Body of pancreas (tissue), 4 donors: Measurements from ENCODE around the gene SKAP2. TPM values are rescaled to one million over a fixed set of nuclear protein-coding genes. Genes with fewer than 3 reads are reported as not detected.

Experiments
- ATAC-seq: fragments of 150-250 bp; one replicate; pipeline ENCODE4 v1.9.1; 2016
- DNase-seq, 4 donors: peaks; one replicate each; pipeline ENCODE4 v3.0.0-alpha.2; 2019
- H3K27ac ChIP-seq, 4 donors: fragments of 200-600 bp; sonication (generic); 1 replicate in 3 of 4; 2 replicates in 1 of 4; pipeline versions ENCODE4 v1.5.1 to v1.6.1; 2016 to 2019; ENCODE audit warnings: mild to moderate bottlenecking in 1 of 4, mixed read lengths in 1 of 4, moderate library complexity in 1 of 4
- H3K27me3 ChIP-seq, 2 donors: fragments of 200-600 bp; sonication (generic); one replicate each; pipeline ENCODE4 v1.6.0; 2016; ENCODE audit warnings: mild to moderate bottlenecking in 1 of 2
- H3K36me3 ChIP-seq, 2 donors: fragments of 200-600 bp; sonication (generic); replicated peaks in 1 of 2; 2 replicates each; pipeline ENCODE4 v1.5.1; 2016; ENCODE audit warnings: low read depth in 2 of 2; ENCODE audit not compliant: insufficient read depth in 1 of 2
- H3K4me1 ChIP-seq: fragments of 200-600 bp; sonication (generic); one replicate; pipeline ENCODE4 v1.6.0; 2016
- H3K4me3 ChIP-seq, 2 donors: fragments of 200-600 bp; sonication (generic); 1 replicate in 1 of 2; 2 replicates in 1 of 2; pipeline ENCODE4 v1.5.1; 2016 to 2019
- H3K9me3 ChIP-seq, 3 donors: fragments of 200-600 bp; sonication (generic); 1 replicate in 2 of 3; 2 replicates in 1 of 3; pipeline ENCODE4 v1.5.1; 2016
- POLR2A ChIP-seq, 3 donors: fragments of 450-650 bp; IDR thresholded peaks; one replicate each; pipeline ENCODE4 v1.6.1; 2016; ENCODE audit warnings: antibody characterized with exemption in 3 of 3, mild to moderate bottlenecking in 2 of 3
- WGBS, 2 donors: methylation state at CpG; one replicate each; pipeline ENCODE4 v1.1.5; 2017; 5-methylcytosine and 5-hydroxymethylcytosine counted together
- intact Hi-C: fragments of 100-400 bp; cut with DNase I; formaldehyde crosslinking; loops from one replicate; pipeline ENCODE4 v1.15.1; 2023
- total RNA-seq, 2 donors: library from RNA; depleted of rRNA; stranded (reverse); fragments of >200 nt; gene quantifications; one replicate each; pipeline ENCODE4 v1.1.0, GENCODE V29; 2016
- TF ChIP-seq, protein P1 (sequence below), 7 experiments: fragments of 450-650 bp in 4 of 7; fragments of 200-600 bp in 3 of 7; sonication (generic) in 3 of 7; IDR thresholded peaks; one replicate each; pipeline ENCODE4 v1.5.1; 2016 to 2019; ENCODE audit warnings: antibody characterized with exemption in 7 of 7

The SKAP2 gene, protein sequence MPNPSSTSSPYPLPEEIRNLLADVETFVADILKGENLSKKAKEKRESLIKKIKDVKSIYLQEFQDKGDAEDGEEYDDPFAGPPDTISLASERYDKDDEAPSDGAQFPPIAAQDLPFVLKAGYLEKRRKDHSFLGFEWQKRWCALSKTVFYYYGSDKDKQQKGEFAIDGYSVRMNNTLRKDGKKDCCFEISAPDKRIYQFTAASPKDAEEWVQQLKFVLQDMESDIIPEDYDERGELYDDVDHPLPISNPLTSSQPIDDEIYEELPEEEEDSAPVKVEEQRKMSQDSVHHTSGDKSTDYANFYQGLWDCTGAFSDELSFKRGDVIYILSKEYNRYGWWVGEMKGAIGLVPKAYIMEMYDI
- total RNA-seq, result 10 to 100 TPM in 1 of 2 donors, 1 to 10 TPM in 1; 8.6 to 12.7 TPM

DNA sequence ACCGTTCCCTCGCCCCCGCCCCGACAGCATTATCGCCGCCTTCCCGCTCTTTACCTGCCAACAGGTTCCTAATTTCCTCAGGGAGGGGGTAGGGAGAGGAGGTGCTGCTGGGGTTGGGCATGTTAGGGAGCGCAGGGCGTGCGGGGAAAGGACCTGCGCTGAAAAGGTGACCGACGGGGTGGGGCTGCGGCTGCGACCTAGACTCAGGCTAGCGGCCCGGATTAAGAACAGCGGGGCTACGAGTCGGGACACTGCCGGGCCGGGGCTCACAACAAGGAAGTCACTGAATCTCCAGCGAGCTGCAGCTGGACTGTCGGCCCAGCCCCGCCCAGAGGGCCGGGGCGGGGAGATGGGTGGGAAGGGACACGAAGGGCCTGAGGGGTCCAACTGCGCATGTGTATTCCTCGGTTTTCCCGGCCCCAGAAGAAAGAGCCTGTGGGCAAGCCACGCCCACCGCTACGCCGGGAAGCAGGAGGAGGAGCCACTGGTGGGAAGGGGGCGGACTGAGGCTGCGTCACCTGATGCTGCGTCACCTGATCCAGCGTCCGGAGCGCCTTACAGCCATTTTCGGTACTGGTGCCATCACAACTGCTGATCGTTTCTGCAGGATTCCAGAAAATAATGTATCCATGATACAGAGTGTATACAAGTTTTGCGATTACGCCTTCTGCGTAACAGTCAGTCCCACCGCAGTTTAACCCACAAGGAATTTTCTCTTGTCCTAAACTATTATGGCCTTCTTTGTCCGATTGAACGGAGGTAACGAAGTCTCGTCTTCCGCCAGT lies at the start of gene SKAP2:
SKAP2 (minus strand) TSS at position 282 of the 785 bp plus-strand sequence; CDS start at position 121, 161 bp downstream.
- Histone ChIP-seq H3K36me3 (no peaks in the 10 kb centered on the region), H3K4me1 (peaks cover 6% of the 10 kb centered on the region), H3K27me3 (no peaks in the 10 kb centered on the region), H3K27ac (peak within 1 kb of the TSS; percentile 73 to 92 (median 84)), H3K4me3 (peak within 1 kb of the TSS; percentile 62 to 89), H3K9me3 (no peaks in the 10 kb centered on the region)
- DNase-seq (peak; percentile 99), ATAC-seq (peak; percentile 98)
- intact Hi-C loops, result no loop called here
- WGBS, 2 donors, result 0 to 1% methylated on average over 39 to 52 of the region's 52 CpGs
- peak; percentile 82 to 97 (median 96) for TF ChIP-seq POLR2A (IDR thresholded peaks at IDR 0.05)
- TF ChIP-seq, protein P1, sequence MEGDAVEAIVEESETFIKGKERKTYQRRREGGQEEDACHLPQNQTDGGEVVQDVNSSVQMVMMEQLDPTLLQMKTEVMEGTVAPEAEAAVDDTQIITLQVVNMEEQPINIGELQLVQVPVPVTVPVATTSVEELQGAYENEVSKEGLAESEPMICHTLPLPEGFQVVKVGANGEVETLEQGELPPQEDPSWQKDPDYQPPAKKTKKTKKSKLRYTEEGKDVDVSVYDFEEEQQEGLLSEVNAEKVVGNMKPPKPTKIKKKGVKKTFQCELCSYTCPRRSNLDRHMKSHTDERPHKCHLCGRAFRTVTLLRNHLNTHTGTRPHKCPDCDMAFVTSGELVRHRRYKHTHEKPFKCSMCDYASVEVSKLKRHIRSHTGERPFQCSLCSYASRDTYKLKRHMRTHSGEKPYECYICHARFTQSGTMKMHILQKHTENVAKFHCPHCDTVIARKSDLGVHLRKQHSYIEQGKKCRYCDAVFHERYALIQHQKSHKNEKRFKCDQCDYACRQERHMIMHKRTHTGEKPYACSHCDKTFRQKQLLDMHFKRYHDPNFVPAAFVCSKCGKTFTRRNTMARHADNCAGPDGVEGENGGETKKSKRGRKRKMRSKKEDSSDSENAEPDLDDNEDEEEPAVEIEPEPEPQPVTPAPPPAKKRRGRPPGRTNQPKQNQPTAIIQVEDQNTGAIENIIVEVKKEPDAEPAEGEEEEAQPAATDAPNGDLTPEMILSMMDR (IDR thresholded peaks at IDR 0.05), result peak in 1 of 7 experiments; percentile 6

DNA sequence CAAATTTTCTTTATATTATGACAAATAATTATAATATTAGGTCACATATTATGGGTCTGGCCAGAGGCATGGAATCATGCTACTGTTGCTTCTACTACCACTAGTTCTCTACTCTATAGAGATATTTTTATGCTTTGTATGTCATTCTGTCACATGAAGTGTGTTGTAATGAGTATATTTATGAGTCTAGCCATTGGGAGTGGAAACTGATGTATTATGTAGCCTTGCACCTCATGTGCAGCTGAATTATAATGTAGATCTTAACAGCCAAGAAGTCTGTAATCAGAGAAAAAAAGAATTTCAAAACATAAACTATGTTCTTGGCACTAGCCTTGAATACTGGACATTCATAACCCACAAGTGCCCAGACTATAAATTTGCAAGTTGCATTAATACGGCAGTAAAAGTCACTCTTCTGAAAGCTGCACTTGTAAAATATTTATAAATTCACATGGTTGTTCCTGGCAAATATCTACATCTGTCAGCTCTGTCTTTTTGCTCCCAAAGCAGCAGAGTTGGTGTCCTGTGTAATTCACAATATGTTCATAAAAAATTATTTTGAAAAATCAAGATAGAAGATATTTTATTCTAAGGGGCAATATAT lies 48.6 kb upstream of the SKAP2 start:
- WGBS, 2 donors, result 59 to 78% methylated on average over 1 of the region's 1 CpG
- no peaks in the 10 kb centered on the region for H3K27me3 ChIP-seq
- no peak overlapping the region for H3K27ac ChIP-seq
- no peak for ATAC-seq
- H3K4me1 ChIP-seq, result no peaks in the 10 kb centered on the region
- H3K36me3 ChIP-seq, result no peaks in the 10 kb centered on the region
- intact Hi-C loops, result no loop called here
- no peak for DNase-seq
- TF ChIP-seq, protein P1 (IDR thresholded peaks at IDR 0.05), result no peak
- TF ChIP-seq POLR2A (IDR thresholded peaks at IDR 0.05), result no peak
- no peaks in the 10 kb centered on the region for H3K9me3 ChIP-seq
- no peak overlapping the region for H3K4me3 ChIP-seq

DNA sequence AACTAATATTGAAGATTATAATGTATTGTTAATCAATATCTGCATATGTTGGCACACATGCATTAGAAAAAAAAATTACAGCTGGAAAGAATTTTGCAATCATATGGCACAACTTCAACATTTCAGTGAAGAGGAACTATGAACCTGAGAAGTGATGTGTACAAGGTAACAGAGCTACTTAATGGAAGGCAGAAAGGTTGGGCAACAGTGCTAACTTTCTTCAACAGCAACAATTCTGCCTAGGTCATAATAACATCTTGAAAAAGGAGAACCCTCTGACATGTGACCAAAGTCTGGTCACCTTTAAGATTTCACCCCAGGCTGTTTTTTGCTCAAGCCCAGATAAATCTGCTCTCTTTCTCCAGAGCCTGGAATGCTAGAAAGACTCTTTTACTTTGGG lies 47.9 kb upstream of the SKAP2 start:
- ATAC-seq (no peak), DNase-seq (no peak)
- no peak for TF ChIP-seq POLR2A (IDR thresholded peaks at IDR 0.05)
- no peak overlapping the region for H3K4me3 ChIP-seq
- H3K9me3 ChIP-seq, result no peaks in the 10 kb centered on the region
- no peaks in the 10 kb centered on the region for H3K4me1 ChIP-seq
- intact Hi-C loops, result no loop called here
- H3K27ac ChIP-seq, result no peak overlapping the region
- H3K27me3 ChIP-seq, result no peaks in the 10 kb centered on the region
- H3K36me3 ChIP-seq, result no peaks in the 10 kb centered on the region

DNA sequence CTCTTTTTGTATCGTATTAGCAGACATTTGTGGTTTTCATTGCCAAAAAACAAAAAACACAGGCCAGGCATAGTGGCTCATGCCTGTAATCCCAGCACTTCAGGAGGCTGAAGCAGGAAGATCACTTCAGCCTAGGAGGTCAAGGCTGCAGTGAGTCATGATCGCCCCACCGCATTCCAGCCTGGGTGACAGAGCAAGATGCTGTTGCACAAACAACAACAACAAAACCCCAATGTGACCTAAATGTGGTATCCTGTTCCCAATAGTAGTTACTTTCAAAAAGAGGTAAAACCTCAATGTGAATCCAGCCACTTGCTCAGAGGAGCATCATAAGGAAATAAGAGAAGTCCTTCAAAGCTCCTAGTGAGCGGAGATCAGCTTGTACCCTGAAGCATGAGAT lies 45.8 kb upstream of the SKAP2 start:
- H3K4me3 ChIP-seq, result no peak overlapping the region
- intact Hi-C loops, result no loop called here
- ATAC-seq (no peak), DNase-seq (peak in 1 of 4 donors; percentile 33)
- no peak overlapping the region for H3K27ac ChIP-seq
- no peaks in the 10 kb centered on the region for H3K27me3 ChIP-seq
- H3K36me3 ChIP-seq, result no peaks in the 10 kb centered on the region
- WGBS, 2 donors, result 81 to 85% methylated on average over 4 of the region's 4 CpGs
- no peaks in the 10 kb centered on the region for H3K9me3 ChIP-seq
- H3K4me1 ChIP-seq, result no peaks in the 10 kb centered on the region
- TF ChIP-seq, protein P1 (IDR thresholded peaks at IDR 0.05), result no peak
- TF ChIP-seq POLR2A (IDR thresholded peaks at IDR 0.05), result no peak

DNA sequence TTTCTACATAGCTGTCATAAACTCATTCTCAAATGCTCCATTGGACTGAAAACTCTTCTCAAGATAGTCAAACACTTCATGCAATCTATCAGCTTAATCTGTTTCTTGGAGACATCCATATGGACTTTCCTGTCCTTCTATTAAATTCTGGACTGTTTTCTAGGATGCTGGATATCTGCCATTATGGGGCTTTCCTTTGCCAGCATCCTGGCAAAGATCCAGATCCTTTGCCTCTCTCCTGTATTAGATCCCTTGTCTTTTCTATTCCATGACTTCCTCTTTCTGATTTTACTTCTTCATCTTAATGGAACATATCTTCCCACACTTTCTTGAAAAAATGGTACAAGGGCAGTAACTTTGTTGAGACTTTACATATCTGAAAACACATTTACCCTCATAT lies 35.9 kb upstream of the SKAP2 start:
- H3K4me1 ChIP-seq, result no peaks in the 10 kb centered on the region
- no peak for DNase-seq
- no peak for ATAC-seq
- no peak overlapping the region for H3K27ac ChIP-seq
- TF ChIP-seq, protein P1 (IDR thresholded peaks at IDR 0.05), result no peak
- no peak for TF ChIP-seq POLR2A (IDR thresholded peaks at IDR 0.05)
- no peaks in the 10 kb centered on the region for H3K36me3 ChIP-seq
- no peaks in the 10 kb centered on the region for H3K27me3 ChIP-seq
- H3K4me3 ChIP-seq, result no peak overlapping the region
- no peaks in the 10 kb centered on the region for H3K9me3 ChIP-seq
- intact Hi-C loops, result no loop called here
